ENCODE results near the gene DCAF17. TPM values are rescaled to one million over a fixed set of nuclear protein-coding genes. Genes with fewer than 3 reads are reported as not detected.

The DCAF17 gene
- total and polyA plus RNA-seq, 2 donors (not counting 1 experiment from before 2014, with no cell fraction given) = 8.8 to 29.4 TPM

- Mint-ChIP-seq H3K9me3 (ENCODE audit: insufficient read depth) (no peaks in the 10 kb centered on the region), H3K4me3 (no peak overlapping the region), H3K4me1 (peaks cover 45% of the 10 kb centered on the region), H3K27ac (no peak overlapping the region), H3K27me3 (no peaks in the 10 kb centered on the region)
- Histone ChIP-seq H3K9ac (ENCODE audit: low read length) (no peak overlapping the region), H3K4me3 (ENCODE audit: control extremely low read depth in 1 of 5, extremely low read depth in 1 of 5, insufficient read depth in 1 of 5, low read depth in 2 of 5, low read length in 4 of 5) (no peak overlapping the region), H3K36me3 (replicated peaks in 1 of 2; ENCODE audit: control extremely low read depth in 1 of 2, control insufficient read depth in 1 of 2, extremely low read depth in 1 of 2, insufficient read depth in 2 of 2, low read length in 1 of 2) (peaks cover 0 to 2% of the 10 kb centered on the region in 2 experiments), H3K27me3 (replicated peaks in 1 of 4; ENCODE audit: control extremely low read depth in 1 of 4, control insufficient read depth in 3 of 4, insufficient read depth in 4 of 4, low read length in 3 of 4) (no peaks in the 10 kb centered on the region), H3K4me2 (replicated peaks; ENCODE audit: low read depth, low read length, poor library complexity, severe bottlenecking) (peak overlapping the region; percentile 3), H2AFZ (ENCODE audit: insufficient read depth, low read depth, low read length, poor library complexity, severe bottlenecking) (no peak overlapping the region), H4K20me1 (ENCODE audit: control insufficient read depth, insufficient read depth, low read length, poor library complexity, severe bottlenecking) (no peaks in the 10 kb centered on the region), H3K27ac (ENCODE audit: low read length in 2 of 2) (no peak overlapping the region), H3K9me3 (ENCODE audit: control extremely low read depth in 1 of 3, control insufficient read depth in 2 of 3, insufficient read depth in 1 of 3, low read length in 2 of 3) (peaks cover 0 to 11% (median 0%) of the 10 kb centered on the region in 3 donors), H3K79me2 (ENCODE audit: control insufficient read depth, insufficient read depth, low read length) (peaks cover 11% of the 10 kb centered on the region), H3K4me1 (ENCODE audit: control insufficient read depth in 2 of 2, insufficient read depth in 2 of 2, low read length in 2 of 2) (peaks cover 42 to 44% of the 10 kb centered on the region in 2 donors)
- intact Hi-C loops (cut with micrococcal nuclease) = no loop called here
- CTCF ChIA-PET = interaction anchor here (0.9 kb wide), 1 partner anchor 30 kb away, joined by 3 read pairs; no protein-coding TSS in a partner anchor
- POLR2A ChIA-PET = no interaction called here
- WGBS (ENCODE audit: insufficient coverage) = 93% methylated on average over 8 of the region's 10 CpGs
- DNase-seq (no peak), ATAC-seq (ENCODE audit: low read depth) (no peak)
- TF ChIP-seq EZH2 (IDR thresholded peaks at IDR 0.05; ENCODE audit: borderline replicate concordance, insufficient read depth, low read depth, low read length, poor library complexity, severe bottlenecking) (no peak), CTCF (IDR thresholded peaks at IDR 0.05) (no peak)
Observed at GRCh38 chr2:171386627-171387026, 47.4 kb upstream of the DCAF17 start.

DNA sequence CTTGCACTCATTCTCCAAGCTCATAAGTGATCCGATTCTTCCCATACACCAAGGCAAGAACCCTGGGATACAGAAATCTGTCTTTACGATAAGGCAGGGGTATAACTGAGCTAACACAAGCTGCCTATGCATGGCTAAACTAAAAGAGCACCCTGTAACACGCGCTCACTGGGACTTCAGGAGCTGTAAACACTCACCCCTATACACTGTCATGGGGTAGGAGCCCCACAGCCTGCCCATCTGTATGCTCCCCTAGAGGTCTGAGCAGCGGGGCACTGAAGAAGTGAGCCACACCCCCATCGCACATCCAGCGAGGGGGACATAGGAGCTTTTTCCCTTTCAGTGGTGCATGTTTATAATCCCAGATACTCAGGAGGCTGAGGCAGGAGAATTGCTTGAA is 47.0 kb upstream of the DCAF17 start:
- Histone ChIP-seq H3K9ac (ENCODE audit: low read length) (no peak overlapping the region), H3K27ac (ENCODE audit: low read length in 2 of 2) (no peak overlapping the region), H3K27me3 (replicated peaks in 1 of 4; ENCODE audit: control extremely low read depth in 1 of 4, control insufficient read depth in 3 of 4, insufficient read depth in 4 of 4, low read length in 3 of 4) (no peaks in the 10 kb centered on the region), H4K20me1 (ENCODE audit: control insufficient read depth, insufficient read depth, low read length, poor library complexity, severe bottlenecking) (no peaks in the 10 kb centered on the region), H3K9me3 (ENCODE audit: control extremely low read depth in 1 of 3, control insufficient read depth in 2 of 3, insufficient read depth in 1 of 3, low read length in 2 of 3) (peaks cover 0 to 11% (median 0%) of the 10 kb centered on the region in 3 donors), H3K36me3 (replicated peaks in 1 of 2; ENCODE audit: control extremely low read depth in 1 of 2, control insufficient read depth in 1 of 2, extremely low read depth in 1 of 2, insufficient read depth in 2 of 2, low read length in 1 of 2) (peaks cover 0 to 2% of the 10 kb centered on the region in 2 experiments), H2AFZ (ENCODE audit: insufficient read depth, low read depth, low read length, poor library complexity, severe bottlenecking) (no peak overlapping the region), H3K4me1 (ENCODE audit: control insufficient read depth in 2 of 2, insufficient read depth in 2 of 2, low read length in 2 of 2) (peaks cover 42 to 44% of the 10 kb centered on the region in 2 donors), H3K4me2 (replicated peaks; ENCODE audit: low read depth, low read length, poor library complexity, severe bottlenecking) (peak overlapping the region; percentile 3), H3K79me2 (ENCODE audit: control insufficient read depth, insufficient read depth, low read length) (peaks cover 14% of the 10 kb centered on the region), H3K4me3 (ENCODE audit: control extremely low read depth in 1 of 5, extremely low read depth in 1 of 5, insufficient read depth in 1 of 5, low read depth in 2 of 5, low read length in 4 of 5) (no peak overlapping the region)
- WGBS (ENCODE audit: insufficient coverage) = 100% methylated on average over 7 of the region's 7 CpGs
- ChIA-PET CTCF (interaction anchor here (0.6 kb wide), 1 partner anchor 50 kb away, joined by 3 read pairs; no protein-coding TSS in a partner anchor), POLR2A (no interaction called here)
- Mint-ChIP-seq H3K27ac (peak overlapping the region; percentile 43), H3K27me3 (no peaks in the 10 kb centered on the region), H3K9me3 (ENCODE audit: insufficient read depth) (no peaks in the 10 kb centered on the region), H3K4me3 (no peak overlapping the region), H3K4me1 (peaks cover 45% of the 10 kb centered on the region)
- intact Hi-C loops (cut with micrococcal nuclease) = no loop called here
- no peak for DNase-seq
- TF ChIP-seq EZH2 (IDR thresholded peaks at IDR 0.05; ENCODE audit: borderline replicate concordance, insufficient read depth, low read depth, low read length, poor library complexity, severe bottlenecking) (no peak), CTCF (IDR thresholded peaks at IDR 0.05) (no peak)
- ATAC-seq (ENCODE audit: low read depth) = no peak
